HTR-8/SVneo (cell line): ENCODE results near the gene ANKFY1.

ENCODE experiments used
- DNase-seq: peaks from one replicate; pipeline ENCODE4 v3.0.0; 2011; ENCODE audit warnings: low spot score, mixed read lengths; ENCODE audit not compliant: insufficient read length
- FAIRE-seq: peaks from 2 replicates; lab custom pipeline; 2011; peaks lifted over from hg19 to GRCh38; lab: Jason Lieb, UNC

ANKFY1 gene

GRCh38 chr17:4136373-4136772, 127.4 kb downstream of the ANKFY1 start:
- DNase-seq (no peak), FAIRE-seq (no peak)

GRCh38 chr17:4135489-4135888, 128.3 kb downstream of the ANKFY1 start:
- FAIRE-seq = no peak
- no peak for DNase-seq

- no peak for FAIRE-seq
Observed at GRCh38 chr17:4134721-4135120, 129.1 kb downstream of the ANKFY1 start.

GRCh38 chr17:4130715-4131114, 133.1 kb downstream of the ANKFY1 start:
- FAIRE-seq (no peak), DNase-seq (peak; percentile 42)

More at GRCh38 chr17:4134721-4135120, 129.1 kb downstream of the ANKFY1 start:
- DNase-seq = no peak

- no peak for FAIRE-seq
- no peak for DNase-seq
Observed at GRCh38 chr17:4127555-4127954, 136.2 kb downstream of the ANKFY1 start.

- FAIRE-seq (no peak), DNase-seq (no peak)
Observed at GRCh38 chr17:4125552-4125951, 138.2 kb downstream of the ANKFY1 start.

- DNase-seq = no peak
- FAIRE-seq = no peak
Observed at GRCh38 chr17:4124999-4125398, 138.8 kb downstream of the ANKFY1 start.

- FAIRE-seq (no peak), DNase-seq (no peak)
Observed at GRCh38 chr17:4120332-4120731, 143.4 kb downstream of the ANKFY1 start.

- FAIRE-seq = no peak
- no peak for DNase-seq
Observed at GRCh38 chr17:4119299-4119698, 144.5 kb downstream of the ANKFY1 start.

GRCh38 chr17:4118015-4118743, 145.6 kb downstream of the ANKFY1 start:
- FAIRE-seq = no peak
- no peak for DNase-seq

- no peak for DNase-seq
- FAIRE-seq = peak; percentile 26
Observed at GRCh38 chr17:4116516-4116915, 147.3 kb downstream of the ANKFY1 start.
